GM19193 (cell line): ENCODE data around the gene PAPPA2.

Source experiments
- POLR2A ChIP-seq: IDR thresholded peaks from 4 replicates; pipeline ENCODE4 v1.6.1; 2011; ENCODE audit not compliant: insufficient read depth, insufficient read length; ENCODE audit errors: extremely low read depth

The PAPPA2 gene

DNA sequence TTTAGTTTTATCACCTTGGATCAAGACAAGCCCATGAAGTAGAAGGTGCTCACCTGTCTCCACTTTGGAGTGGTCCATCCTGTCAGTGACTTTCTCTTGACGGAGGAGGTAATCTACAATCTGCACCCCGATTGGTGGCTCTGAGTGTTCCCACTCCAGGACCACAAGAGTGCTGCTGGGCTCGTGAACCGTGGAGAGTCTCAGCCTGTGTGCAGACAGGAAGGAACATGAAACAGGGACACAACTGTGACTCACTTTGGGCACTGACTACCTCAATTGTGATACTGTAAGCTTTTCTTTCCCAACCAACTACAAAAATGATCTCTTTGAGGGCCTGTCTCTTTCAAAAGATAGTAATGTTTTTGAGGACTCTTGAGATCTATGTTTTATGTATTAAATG, 421.3 kb downstream of the PAPPA2 start:
- TF ChIP-seq POLR2A, result no peak

- no peak for TF ChIP-seq POLR2A
These were observed 421.9 kb downstream of the PAPPA2 start for GRCh38 chr1:176884911-176885310.

GRCh38 chr1:176885341-176885740, 422.4 kb downstream of the PAPPA2 start:
- TF ChIP-seq POLR2A, result no peak

- no peak for TF ChIP-seq POLR2A
These were observed 422.8 kb downstream of the PAPPA2 start for GRCh38 chr1:176885751-176886150.

DNA sequence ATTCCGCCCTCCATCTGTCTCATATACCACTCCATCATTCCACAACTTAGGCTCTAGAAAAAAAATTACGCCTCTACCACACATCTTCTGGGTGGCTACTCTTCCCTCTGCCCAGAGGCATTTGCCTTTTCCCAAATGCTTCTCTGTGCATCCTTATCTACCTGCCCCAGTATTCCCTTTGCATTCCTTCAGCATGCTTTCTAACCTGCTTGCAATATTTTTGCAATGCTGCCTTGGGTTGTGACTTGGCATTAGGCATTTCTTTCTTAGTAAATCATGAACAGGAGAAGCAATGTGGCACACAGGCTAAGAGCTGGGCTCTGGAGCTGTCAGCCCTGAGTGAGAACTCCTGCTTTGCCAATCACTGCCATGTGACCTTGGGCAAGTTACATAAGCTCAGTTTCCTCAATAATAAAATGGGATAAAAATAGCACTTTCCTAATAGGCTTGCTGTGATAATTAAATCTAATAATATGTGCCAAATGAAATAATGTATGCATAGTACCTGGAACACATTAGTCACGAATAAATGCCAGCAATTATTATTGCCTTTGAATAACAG, 425.6 kb downstream of the PAPPA2 start:
- no peak for TF ChIP-seq POLR2A

DNA sequence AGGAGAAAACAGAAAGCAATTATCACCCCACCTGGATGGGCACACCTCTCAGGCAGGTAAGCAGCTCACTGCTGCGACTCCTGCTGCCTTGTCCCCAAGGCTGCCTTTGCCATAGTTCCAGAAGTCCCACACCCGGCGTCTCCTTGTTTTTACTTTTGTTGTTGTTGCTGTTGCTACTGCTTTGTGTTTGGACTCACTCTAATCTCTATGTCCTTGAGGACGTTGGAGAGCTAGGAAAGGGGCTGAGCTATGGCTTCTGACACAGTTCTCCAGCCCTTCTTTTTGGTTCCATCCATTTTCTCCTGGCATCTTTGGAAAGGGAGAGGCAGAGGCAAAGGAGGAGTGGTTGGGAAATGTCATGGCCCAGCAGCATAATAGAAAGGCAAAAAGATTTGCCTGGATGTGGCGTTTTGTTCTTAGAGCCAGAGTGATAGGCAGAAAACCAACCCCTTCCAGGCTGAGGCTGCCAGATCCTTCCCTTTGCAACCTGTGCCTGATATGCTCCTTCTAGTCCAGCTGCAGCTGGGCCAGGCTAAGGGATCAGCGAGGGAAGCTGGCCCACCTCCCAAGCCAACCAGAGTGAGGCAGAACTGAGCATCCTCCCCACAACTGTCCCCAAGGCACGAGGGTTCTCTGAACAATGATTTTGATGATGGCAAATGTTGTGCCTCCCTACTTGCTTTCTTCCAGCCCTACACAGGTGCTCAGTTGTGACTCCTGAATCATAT, 430.8 kb downstream of the PAPPA2 start:
- no peak for TF ChIP-seq POLR2A

DNA sequence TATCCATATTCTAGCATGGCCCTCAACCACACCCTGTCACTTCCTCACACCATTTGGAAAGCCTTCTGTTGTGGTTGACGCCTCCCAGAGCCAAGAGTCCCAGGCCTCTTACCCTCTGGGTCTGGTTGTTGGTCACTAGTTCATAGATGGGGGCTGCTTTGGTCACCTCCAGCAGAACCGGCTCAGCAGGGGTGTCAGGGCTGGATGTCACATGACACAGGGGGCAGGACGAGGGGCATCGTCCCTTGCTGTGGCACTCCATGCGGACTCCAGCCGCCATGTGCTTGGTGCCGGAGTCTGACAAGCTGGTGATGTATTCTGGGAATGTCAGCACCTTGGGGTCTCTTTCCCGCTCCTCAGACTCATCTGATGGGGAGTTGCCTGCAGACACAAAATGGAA, 431.5 kb downstream of the PAPPA2 start:
- no peak for TF ChIP-seq POLR2A
